Calu3 (cell line): ENCODE data around the gene CACTIN. TPM values are rescaled to one million over a fixed set of nuclear protein-coding genes. Genes with fewer than 3 reads are reported as not detected.

Experiments used
- BruUV-seq: library from RNA; stranded (reverse); fragments of 400-500 nt; replicated peaks from 2 replicates; lab custom pipeline; 2021; lab: Mats Ljungman, UMichigan
- CTCF ChIA-PET: fragments of 300-600 bp; sonication (Branson Sonifier 250); formaldehyde crosslinking; loops from one replicate; lab custom pipeline; 2022; ENCODE audit warnings: antibody characterized with exemption; lab: Charles Lee
- DNase-seq: peaks from one replicate; pipeline ENCODE4 v3.0.0; 2022
- H3K27ac Mint-ChIP-seq: one replicate; pipeline ENCODE4 v1.8.0; 2022; ENCODE audit warnings: mixed read lengths; ENCODE audit not compliant: unreplicated experiment
- H3K27me3 Mint-ChIP-seq: one replicate; pipeline ENCODE4 v1.8.0; 2022; ENCODE audit warnings: mixed read lengths; ENCODE audit not compliant: unreplicated experiment
- H3K36me3 Mint-ChIP-seq: one replicate; pipeline ENCODE4 v1.8.0; 2022; ENCODE audit warnings: mild to moderate bottlenecking, moderate library complexity, mixed read lengths; ENCODE audit not compliant: insufficient read depth, unreplicated experiment
- H3K4me1 Mint-ChIP-seq: one replicate; pipeline ENCODE4 v1.8.0; 2022; ENCODE audit warnings: mild to moderate bottlenecking, low read depth, mixed read lengths; ENCODE audit not compliant: unreplicated experiment
- H3K4me3 Mint-ChIP-seq: one replicate; pipeline ENCODE4 v1.8.0; 2022; ENCODE audit warnings: mild to moderate bottlenecking, low read depth, moderate library complexity, mixed read lengths; ENCODE audit not compliant: unreplicated experiment
- H3K9me3 Mint-ChIP-seq: one replicate; pipeline ENCODE4 v1.8.0; 2022; ENCODE audit warnings: low read depth, mixed read lengths; ENCODE audit not compliant: unreplicated experiment
- CTCF ChIP-seq: fragments of 200-600 bp; IDR thresholded peaks from one replicate; pipeline ENCODE4 v1.8.0; 2022; ENCODE audit warnings: antibody characterized with exemption; ENCODE audit not compliant: unreplicated experiment
- intact Hi-C: fragments of 100-400 bp; cut with micrococcal nuclease; formaldehyde crosslinking; loops from one replicate; pipeline ENCODE4 v1.10.0; 2022; ENCODE audit not compliant: unreplicated experiment
- total RNA-seq: library from RNA; stranded (reverse); gene quantifications from 2 replicates; pipeline ENCODE4 v1.2.3, GENCODE V29; 2022

The CACTIN gene
- total RNA-seq, 1 experiment from 2014 or later, result 21.4 TPM

GRCh38 chr19:3643674-3644313 lies 17.2 kb upstream of the CACTIN start:
- H3K27me3 Mint-ChIP-seq, result no peaks in the 10 kb centered on the region
- H3K9me3 Mint-ChIP-seq, result no peaks in the 10 kb centered on the region
- intact Hi-C loops, result no loop called here
- no peaks in the 10 kb centered on the region for H3K4me1 Mint-ChIP-seq
- no peak for DNase-seq
- H3K27ac Mint-ChIP-seq, result no peak overlapping the region
- CTCF ChIA-PET, result no interaction called here
- TF ChIP-seq CTCF, result no peak
- BruUV-seq, result no TSS peak
- H3K36me3 Mint-ChIP-seq, result peaks cover 6% of the 10 kb centered on the region
- no peak overlapping the region for H3K4me3 Mint-ChIP-seq

GRCh38 chr19:3642987-3643673 lies 16.5 kb upstream of the CACTIN start:
- CTCF ChIA-PET, result no interaction called here
- DNase-seq, result no peak
- intact Hi-C loops, result no loop called here
- Mint-ChIP-seq H3K27ac (no peak overlapping the region), H3K9me3 (no peaks in the 10 kb centered on the region), H3K4me1 (no peaks in the 10 kb centered on the region), H3K27me3 (no peaks in the 10 kb centered on the region), H3K4me3 (no peak overlapping the region), H3K36me3 (peaks cover 12% of the 10 kb centered on the region)
- no peak for TF ChIP-seq CTCF
- BruUV-seq, result no TSS peak

- H3K27ac Mint-ChIP-seq, result no peak overlapping the region
- peaks cover 12% of the 10 kb centered on the region for H3K36me3 Mint-ChIP-seq
- intact Hi-C loops, result no loop called here
- DNase-seq, result no peak
- TF ChIP-seq CTCF, result no peak
- no peaks in the 10 kb centered on the region for H3K27me3 Mint-ChIP-seq
- H3K4me3 Mint-ChIP-seq, result no peak overlapping the region
- H3K4me1 Mint-ChIP-seq, result no peaks in the 10 kb centered on the region
- BruUV-seq, result no TSS peak
- no peaks in the 10 kb centered on the region for H3K9me3 Mint-ChIP-seq
- CTCF ChIA-PET, result no interaction called here
These were observed 15.7 kb upstream of the CACTIN start for GRCh38 chr19:3642296-3642695.

DNA sequence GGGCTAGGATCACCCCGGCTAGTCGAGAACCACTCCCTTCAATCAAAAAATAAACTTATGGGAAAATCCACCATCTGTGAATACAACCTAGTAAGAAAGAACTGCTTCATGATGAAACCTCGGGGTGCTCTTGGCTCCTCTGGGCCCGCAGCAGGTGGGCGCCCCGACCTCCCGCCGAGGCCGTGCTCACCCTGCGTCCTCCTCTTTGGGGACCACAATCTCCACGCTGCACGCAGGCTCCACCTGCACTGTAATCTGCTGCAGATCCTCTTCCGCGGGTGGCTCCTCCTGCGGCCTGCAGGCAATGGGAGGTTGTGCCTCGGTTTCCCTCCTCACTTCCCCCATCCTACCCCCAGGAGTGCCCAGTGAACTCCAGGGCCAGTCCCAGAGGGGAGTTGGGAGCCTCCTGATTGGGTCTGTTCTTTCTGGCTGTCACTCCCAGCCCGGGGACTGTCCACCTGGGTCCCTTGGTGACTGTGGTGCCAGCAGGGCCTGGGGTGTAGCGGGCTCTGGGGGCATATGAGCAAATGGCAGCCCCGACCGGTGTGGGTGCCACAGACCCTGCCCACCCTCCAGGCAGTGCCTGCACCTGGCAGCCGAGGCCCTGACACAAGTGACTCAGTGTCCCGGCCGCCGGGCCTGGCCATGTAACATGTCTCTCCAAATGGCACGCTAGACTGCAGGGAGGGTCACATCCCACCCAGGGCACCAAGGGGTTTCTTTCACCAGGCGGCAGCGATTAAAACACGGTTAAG lies 15.1 kb upstream of the CACTIN start:
- no peak for DNase-seq
- Mint-ChIP-seq H3K27me3 (no peaks in the 10 kb centered on the region), H3K4me1 (no peaks in the 10 kb centered on the region), H3K36me3 (peaks cover 12% of the 10 kb centered on the region), H3K4me3 (no peak overlapping the region), H3K9me3 (no peaks in the 10 kb centered on the region), H3K27ac (no peak overlapping the region)
- intact Hi-C loops, result no loop called here
- no TSS peak for BruUV-seq
- CTCF ChIA-PET, result no interaction called here
- TF ChIP-seq CTCF, result no peak
